Measurements from ENCODE around the gene PAWR. TPM values are rescaled to one million over a fixed set of nuclear protein-coding genes. Genes with fewer than 3 reads are reported as not detected.

PAWR gene
- total RNA-seq, 1 donor from 2014 or later: 72.8 TPM

DNA sequence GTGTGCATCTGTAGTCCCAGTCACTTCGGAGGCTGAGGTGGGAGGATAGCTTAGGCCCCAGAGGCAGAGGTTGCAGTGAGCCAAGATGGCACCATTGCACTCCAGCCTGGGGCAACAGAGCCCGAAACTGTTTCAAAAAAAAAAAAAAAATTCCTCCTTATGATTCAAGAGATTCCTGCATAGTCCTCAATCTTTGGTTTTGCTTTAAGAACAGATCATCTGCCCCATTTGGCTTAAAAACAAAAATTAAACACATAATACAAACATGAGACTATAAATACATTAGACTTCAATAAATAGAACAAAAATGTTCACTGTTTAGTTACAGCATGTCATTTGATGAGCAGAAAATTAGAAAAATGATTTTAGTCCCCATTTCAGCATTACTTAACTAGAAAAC is 131.2 kb downstream of the PAWR start:
- Mint-ChIP-seq H3K4me1 (ENCODE audit: unreplicated experiment) (peaks cover 15% of the 10 kb centered on the region), H3K9me3 (peaks cover 3% of the 10 kb centered on the region), H3K4me3 (no peak overlapping the region), H3K27ac (peak overlapping the region; percentile 75), H3K36me3 (peaks cover 17% of the 10 kb centered on the region), H3K27me3 (no peaks in the 10 kb centered on the region)
- DNase-seq (ENCODE audit: extremely low spot score, unreplicated experiment): no peak
- TF ChIP-seq, protein P1, sequence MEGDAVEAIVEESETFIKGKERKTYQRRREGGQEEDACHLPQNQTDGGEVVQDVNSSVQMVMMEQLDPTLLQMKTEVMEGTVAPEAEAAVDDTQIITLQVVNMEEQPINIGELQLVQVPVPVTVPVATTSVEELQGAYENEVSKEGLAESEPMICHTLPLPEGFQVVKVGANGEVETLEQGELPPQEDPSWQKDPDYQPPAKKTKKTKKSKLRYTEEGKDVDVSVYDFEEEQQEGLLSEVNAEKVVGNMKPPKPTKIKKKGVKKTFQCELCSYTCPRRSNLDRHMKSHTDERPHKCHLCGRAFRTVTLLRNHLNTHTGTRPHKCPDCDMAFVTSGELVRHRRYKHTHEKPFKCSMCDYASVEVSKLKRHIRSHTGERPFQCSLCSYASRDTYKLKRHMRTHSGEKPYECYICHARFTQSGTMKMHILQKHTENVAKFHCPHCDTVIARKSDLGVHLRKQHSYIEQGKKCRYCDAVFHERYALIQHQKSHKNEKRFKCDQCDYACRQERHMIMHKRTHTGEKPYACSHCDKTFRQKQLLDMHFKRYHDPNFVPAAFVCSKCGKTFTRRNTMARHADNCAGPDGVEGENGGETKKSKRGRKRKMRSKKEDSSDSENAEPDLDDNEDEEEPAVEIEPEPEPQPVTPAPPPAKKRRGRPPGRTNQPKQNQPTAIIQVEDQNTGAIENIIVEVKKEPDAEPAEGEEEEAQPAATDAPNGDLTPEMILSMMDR (conservative IDR thresholded peaks at IDR 0.05): no peak

DNA sequence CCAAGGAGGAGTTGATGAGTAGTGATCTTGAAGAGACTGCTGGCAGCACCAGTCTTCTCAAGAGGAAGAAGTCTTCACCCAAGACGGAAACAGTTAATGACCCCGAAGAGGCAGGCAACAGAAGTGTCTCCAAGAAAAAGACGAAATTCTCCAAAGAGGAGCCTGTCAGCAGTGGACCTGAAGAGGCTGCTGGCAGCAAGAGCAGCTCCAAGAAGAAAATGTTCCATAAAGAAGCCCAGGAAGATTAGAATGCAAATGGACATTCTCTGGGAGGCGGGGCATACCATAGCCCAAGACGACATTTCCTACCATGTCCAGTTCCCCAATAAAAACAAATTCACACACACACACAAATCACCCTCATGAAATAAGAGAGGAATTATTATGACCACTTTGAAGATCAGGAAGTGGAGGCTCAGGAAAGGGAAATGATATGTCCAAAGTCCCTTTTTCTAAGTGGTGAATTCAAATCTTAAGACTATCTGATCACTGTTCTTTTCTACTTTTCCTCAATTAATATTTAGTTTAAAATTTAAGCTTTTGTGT is 131.8 kb downstream of the PAWR start:
- Mint-ChIP-seq H3K4me3 (no peak overlapping the region), H3K9me3 (peaks cover 3% of the 10 kb centered on the region), H3K27ac (no peak overlapping the region), H3K36me3 (peaks cover 17% of the 10 kb centered on the region), H3K4me1 (ENCODE audit: unreplicated experiment) (peaks cover 15% of the 10 kb centered on the region), H3K27me3 (no peaks in the 10 kb centered on the region)
- TF ChIP-seq, protein P1 (conservative IDR thresholded peaks at IDR 0.05): no peak
- DNase-seq (ENCODE audit: extremely low spot score, unreplicated experiment): no peak

DNA sequence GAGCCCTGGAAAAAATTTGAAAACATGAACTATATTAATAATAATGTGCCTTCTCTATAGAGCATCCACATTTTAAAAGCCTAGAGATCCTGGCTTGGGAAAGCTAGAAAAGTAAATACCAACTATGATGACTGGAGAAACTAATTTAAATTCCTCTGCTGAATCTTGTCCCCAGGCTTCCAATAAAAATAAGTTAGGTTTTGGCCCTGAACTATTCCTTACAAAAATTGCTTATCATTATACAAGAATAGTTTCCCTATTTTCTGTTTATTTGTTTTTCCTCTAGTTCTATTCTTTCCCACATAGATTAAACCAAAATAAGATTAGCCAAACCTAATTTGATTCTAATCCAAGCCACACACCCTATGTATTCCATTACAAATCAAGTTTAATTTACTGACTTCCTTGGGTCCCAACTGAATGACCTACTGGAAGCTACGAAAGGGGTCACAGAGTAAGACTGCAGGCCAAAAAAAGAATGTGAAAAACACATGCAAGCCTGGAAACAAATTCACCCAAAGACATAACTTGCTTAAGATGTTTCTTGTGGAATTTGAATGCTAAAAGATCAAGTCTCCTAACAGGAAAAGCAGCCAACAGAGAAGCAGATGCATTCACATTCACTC is 133.0 kb downstream of the PAWR start:
- no peaks in the 10 kb centered on the region for H3K27me3 Mint-ChIP-seq
- H3K9me3 Mint-ChIP-seq: no peaks in the 10 kb centered on the region
- TF ChIP-seq, protein P1 (conservative IDR thresholded peaks at IDR 0.05): no peak
- DNase-seq (ENCODE audit: extremely low spot score, unreplicated experiment): no peak
- H3K4me1 Mint-ChIP-seq (ENCODE audit: unreplicated experiment): peaks cover 15% of the 10 kb centered on the region
- no peak overlapping the region for H3K4me3 Mint-ChIP-seq
- H3K36me3 Mint-ChIP-seq: peaks cover 12% of the 10 kb centered on the region
- H3K27ac Mint-ChIP-seq: peak overlapping the region; percentile 9

DNA sequence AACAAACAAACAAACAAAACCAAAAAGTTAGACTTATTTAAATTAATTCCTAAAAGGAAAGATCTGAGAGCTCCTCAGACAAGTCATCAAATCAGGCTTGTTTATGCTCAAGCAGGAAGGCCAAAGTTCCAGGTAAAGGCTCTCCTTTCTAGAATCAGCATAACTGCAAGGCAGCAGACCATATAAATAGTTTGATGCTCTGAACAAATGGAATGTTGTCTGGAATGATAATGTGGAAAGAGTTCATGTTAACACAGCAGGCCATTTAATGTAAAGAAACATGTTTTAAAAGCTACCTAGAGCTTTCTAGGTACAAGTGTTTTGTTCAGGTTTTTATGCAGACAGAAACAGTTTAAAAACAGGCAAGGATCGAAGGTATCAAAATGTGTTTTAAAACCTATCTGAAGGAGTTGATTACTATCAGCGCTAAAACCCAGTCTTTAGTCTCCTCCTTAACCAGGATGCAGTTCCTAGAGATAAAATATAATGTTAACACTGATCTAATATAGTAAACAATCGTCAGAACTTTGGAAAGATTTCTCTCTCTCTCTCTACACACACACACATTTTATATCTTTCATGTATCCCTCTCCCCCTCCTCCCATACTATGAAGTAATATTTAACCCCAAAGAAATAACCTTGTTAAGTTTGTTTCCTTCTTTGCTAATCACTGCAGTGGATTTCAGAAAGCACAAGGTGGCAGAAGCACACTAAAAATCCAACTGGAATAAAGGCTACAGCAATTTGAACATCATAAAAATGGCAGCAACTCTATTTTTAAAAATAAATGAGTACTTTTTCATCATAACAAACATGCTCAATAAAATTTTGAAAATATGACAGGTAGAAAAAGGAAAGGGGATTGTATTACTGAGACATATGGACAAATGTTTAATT is 135.5 kb downstream of the PAWR start:
- H3K9me3 Mint-ChIP-seq: peaks cover 6% of the 10 kb centered on the region
- H3K4me3 Mint-ChIP-seq: no peak overlapping the region
- H3K36me3 Mint-ChIP-seq: peaks cover 23% of the 10 kb centered on the region
- H3K27me3 Mint-ChIP-seq: no peaks in the 10 kb centered on the region
- TF ChIP-seq, protein P1 (conservative IDR thresholded peaks at IDR 0.05): peak; percentile 70
- no peak for DNase-seq (ENCODE audit: extremely low spot score, unreplicated experiment)
- peaks cover 15% of the 10 kb centered on the region for H3K4me1 Mint-ChIP-seq (ENCODE audit: unreplicated experiment)
- peak overlapping the region; percentile 32 for H3K27ac Mint-ChIP-seq

DNA sequence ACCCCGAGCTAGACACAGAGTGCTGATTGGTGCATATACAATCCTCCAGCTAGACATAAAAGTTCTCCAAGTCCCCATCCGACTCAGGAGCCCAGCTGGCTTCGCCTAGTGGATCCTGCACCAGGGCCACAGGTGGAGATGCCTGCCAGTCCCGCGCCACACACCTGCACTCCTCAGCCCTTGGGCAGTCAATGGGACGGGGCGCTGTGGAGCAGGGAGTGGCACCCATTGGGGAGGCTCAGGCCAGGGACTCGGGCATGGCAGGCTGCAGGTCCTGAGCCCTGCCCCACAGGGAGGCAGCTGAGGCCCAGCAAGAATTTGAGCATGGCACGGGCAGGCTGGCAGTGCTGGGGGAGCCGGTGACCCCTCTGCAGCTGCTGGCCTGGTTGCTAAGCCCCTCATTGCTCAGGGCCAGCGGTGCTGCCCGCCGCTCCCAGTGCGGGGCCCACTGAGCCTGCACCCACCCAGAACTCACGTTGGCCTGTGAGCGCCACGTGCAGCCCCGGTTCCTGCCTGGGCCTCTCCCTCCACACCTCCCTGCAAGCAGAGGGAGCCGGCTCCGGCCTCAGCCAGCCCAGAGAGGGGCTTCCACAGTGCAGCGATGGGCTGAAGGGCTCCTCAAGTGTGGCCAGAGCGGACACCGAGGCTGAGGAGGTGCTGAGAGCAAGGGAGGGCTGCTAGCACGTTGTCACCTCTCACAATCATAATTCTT is 136.7 kb downstream of the PAWR start:
- H3K4me1 Mint-ChIP-seq (ENCODE audit: unreplicated experiment): peaks cover 15% of the 10 kb centered on the region

More for the DNA sequence above, 136.7 kb downstream of the PAWR start:
- no peaks in the 10 kb centered on the region for H3K27me3 Mint-ChIP-seq
- H3K4me3 Mint-ChIP-seq: no peak overlapping the region
- peaks cover 6% of the 10 kb centered on the region for H3K9me3 Mint-ChIP-seq
- DNase-seq (ENCODE audit: extremely low spot score, unreplicated experiment): no peak
- H3K36me3 Mint-ChIP-seq: peaks cover 28% of the 10 kb centered on the region
- TF ChIP-seq, protein P1 (conservative IDR thresholded peaks at IDR 0.05): no peak
- no peak overlapping the region for H3K27ac Mint-ChIP-seq

All from type B pancreatic cell (in vitro differentiated cells).